Forelimb muscle (tissue), 1 donor: ENCODE results near the gene BBS9. TPM values are rescaled to one million over a fixed set of nuclear protein-coding genes. Genes with fewer than 3 reads are reported as not detected.
A peak's percentile ranks its signal among the peaks of the same experiment; 100 is the strongest.

Source experiments
- DNase-seq: peaks from one replicate; pipeline ENCODE4 v3.0.0-alpha.2; 2013; ENCODE audit warnings: low read depth
- polyA plus RNA-seq: library from polyadenylated mRNA; unstranded; fragments of 120-200 nt; gene quantifications from one replicate; pipeline ENCODE4 v1.2.1, GENCODE V29; 2013; ENCODE audit not compliant: insufficient read length

Gene BBS9
- polyA plus RNA-seq, 1 donor, result 15.9 TPM

DNA sequence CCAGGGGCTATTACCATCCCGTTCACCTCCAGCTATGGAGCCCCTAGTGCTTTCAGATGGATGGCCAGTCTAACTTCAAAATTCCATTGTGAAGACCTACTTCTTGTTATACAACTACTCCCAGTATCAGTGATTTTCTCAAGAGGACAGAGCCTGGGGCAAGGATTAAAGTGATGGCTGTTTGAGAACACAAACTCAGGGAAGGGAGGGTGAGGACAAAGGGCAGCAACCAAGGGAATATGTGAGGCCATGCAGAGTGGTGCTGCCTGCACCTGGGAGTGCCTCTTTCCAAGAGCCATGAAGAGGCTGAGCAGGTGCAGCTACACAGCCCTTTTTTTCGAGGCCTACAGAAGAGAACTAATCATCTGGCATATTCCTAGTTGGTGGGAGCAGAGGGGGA, 472.5 kb downstream of the BBS9 start:
- DNase-seq, result no peak

DNA sequence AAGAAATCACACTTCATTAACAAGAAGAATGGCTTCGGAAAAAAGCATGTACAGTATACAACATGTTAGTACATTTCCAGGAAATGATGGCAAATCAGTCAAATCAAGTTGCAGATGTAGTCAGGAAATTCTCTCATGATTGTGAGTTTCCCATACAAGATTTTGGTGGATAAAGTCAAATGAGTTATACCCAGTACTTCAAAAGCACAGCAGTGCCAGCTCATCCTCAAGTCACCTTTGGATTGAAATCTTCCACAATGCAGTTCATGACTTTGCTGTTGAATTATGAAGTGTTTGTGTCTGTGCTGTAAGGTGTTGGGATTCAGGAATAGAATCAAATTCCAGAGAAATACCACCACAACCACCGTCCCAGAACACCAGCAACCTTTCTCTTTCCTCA, 474.7 kb downstream of the BBS9 start:
- no peak for DNase-seq

DNA sequence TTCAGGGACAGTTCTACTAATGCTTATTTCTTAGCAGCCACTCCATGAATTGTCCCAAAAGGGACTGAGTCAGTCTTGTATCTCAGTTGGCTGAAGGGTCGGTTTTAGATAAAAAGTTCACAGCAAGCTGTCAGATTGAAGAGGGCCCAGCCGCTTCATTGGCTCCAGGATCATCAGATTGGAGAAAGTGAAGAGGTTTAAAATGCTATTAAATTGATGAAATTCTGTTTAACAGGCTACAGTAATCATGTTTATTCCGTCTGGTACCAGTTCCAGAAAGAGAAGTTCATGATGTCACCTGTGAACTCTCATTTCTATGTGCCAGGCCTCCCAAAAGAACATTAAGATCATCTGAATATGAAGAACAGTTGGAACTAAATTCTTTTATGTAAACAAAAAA, 481.6 kb downstream of the BBS9 start:
- no peak for DNase-seq

DNA sequence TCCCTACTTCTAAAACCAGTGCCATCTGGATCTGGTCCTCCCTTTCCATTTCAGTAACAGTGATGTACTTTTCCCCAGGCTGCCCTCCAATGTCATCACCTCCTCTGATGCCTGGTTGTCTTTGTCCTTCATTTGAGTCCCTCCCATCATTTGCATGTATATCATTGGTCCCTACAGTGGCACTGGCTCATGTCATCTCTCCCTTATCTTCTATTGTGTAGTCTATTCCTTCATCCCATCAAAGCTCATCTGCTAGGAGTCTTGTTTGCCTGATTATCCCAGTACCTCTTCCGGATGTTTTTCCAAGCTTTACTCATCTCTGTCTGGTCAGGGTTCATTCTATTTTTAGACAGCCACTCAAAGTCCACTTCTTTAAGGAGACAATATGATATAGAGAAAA, 483.1 kb downstream of the BBS9 start:
- DNase-seq, result no peak

DNA sequence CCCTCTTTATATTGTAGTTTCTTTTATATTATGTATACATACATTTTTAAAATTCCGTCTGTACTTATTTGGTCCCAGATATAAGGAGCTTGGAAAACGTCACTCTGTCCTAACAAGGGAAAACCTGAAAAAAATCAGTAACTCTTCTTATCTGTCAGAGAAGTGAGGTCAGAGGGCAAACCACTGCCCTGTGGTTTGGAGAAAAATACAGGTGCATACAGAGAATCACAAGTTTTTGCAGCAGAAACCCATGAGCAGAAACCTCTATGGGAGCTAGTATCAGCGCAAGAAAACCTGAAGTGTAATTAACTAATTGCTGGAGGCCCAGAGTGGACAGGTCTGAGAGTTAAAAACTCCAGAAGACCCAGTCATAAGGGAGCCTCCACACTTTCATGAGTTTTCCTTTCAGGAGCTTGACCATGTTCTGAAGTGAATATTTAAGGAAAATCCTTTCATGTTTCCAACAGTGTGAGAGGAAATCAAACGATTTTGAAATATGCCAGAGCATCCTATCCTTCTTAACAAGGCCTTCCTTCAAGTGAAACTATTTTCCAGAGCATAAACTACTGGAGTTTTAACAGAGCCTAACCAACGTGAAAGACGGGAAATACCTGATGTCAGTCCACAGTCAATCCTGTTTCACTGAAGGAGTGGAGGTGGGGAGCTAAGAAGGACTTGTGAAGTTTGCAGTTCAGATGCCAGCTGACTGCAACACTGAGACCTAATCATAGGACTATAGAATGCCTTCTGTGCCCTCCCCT, 485.2 kb downstream of the BBS9 start:
- DNase-seq, result no peak

DNA sequence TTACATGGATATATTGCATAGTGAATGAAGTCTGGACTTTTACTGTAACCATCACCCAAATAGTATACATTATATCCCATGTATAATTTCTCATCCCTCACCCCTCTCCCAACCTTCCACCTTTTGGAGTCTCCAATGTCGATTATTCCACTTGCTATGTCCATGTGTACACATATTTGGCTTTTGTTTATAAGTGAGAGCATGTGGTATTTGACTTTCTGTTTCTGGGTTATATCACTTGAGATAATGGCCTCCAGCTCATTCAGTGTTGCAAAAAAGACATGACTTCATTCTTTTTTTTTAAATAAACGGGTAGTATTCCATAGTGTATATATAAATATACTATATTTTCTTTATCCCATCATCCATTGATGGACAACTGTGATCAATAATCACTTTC, 487.4 kb downstream of the BBS9 start:
- no peak for DNase-seq

DNA sequence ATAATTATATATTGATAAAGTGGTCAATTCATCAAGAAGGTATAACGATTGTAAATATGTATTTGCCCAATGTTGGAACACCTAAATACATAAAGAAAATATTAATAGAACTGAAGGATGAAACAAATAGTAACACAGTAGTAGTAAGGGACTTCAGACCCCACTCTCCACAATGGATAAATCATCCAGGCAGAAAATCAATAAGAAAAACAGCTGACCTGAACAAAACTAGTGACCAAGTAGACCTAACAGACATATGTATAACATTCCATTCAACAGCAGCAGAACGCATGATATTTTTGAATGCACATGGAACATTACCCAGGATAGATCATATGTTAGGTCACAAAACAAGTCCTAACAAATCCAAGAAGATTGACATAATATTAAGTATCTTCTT, 489.9 kb downstream of the BBS9 start:
- no peak for DNase-seq

DNA sequence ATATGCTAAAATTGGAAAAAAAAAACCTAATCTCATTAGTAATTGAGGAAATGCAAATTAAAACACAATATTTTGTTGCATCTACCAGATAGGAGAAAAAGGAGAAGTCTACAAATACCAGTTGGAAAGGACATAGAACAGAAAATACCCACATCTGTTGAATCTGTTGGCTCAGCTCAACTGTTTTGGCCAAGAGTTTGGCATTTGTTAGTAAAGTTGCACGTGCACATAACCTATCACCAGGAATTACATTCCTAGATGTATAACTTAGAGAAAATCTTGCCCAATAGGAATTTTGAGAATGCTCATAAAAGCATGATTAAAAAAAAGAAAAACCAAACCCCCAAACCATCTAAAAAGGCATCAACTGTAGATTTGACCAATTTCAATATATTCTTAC, 493.9 kb downstream of the BBS9 start:
- DNase-seq, result no peak

DNA sequence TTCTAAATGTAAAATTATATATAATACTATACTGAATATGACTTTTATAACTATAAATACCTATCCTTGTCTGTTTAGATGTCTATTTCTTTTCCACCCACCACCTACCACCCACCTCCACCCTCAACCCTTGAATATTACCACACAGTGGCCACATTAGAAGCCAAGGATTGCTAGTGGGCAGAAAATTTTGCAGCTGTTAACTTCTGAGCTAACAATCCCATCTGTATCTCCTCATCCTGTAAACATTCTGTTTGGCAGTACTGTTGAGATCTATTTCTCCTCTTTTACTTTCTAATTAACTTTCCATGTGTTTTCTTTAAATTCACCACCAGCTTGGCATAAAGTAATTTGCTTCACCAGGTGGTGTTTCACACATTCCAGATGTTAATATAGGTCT, 494.9 kb downstream of the BBS9 start:
- no peak for DNase-seq

DNA sequence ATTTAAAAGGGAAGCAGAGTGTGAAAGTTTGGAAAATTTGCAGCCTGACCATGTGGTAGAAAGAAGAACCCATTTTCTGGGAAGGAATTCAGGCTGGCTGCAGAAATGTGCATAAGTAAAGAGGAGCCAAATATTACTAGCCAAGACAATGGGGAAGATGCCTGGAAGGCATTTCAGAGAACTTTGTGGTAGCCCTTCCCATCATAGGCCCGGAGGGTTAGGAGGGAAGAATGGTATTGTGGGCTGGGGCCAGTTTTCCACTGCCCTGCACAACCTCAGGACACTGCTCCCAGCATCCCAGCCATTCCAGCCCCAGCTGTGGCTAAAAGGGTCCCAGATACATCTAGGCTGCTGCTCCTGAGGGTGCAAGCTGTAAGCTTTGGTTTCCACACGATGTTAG, 497.5 kb downstream of the BBS9 start:
- no peak for DNase-seq

DNA sequence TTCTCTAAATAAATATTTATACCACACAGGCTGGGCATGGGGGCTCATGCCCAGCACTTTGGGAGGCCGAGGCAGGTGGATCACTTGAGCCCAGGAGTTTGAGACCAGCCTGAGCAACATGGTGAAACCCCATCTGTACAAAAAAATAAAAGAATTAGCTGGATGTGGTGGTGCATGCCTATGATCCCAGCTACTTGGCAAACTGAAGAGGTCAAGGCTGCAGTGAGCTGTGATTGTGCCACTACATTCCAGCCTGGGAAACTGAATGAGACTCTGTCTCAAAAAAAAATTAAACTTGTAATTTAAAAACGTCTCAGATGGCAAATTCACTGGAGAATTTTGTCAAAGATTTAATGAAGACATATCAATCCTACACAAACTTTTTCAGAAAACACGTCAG, 498.4 kb downstream of the BBS9 start:
- DNase-seq, result no peak

DNA sequence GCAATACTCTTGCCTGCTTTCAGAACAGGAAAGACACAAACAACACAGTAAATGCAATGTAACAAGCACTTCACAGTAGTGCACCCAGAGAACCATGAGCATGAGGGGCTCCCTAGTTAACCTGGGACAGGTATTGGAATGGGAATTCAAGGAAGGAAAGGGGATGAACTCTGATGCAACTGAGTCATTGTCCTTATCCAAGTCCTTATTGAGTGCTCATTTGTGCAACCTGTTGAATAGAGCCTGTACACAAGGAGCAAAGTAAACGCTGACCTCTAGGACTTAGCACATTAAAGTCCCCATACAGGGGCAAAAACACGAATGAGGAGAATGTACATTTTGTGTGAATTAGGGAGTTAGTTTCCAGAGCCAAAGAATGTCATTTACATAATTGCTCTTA, 499.5 kb downstream of the BBS9 start:
- DNase-seq, result no peak

DNA sequence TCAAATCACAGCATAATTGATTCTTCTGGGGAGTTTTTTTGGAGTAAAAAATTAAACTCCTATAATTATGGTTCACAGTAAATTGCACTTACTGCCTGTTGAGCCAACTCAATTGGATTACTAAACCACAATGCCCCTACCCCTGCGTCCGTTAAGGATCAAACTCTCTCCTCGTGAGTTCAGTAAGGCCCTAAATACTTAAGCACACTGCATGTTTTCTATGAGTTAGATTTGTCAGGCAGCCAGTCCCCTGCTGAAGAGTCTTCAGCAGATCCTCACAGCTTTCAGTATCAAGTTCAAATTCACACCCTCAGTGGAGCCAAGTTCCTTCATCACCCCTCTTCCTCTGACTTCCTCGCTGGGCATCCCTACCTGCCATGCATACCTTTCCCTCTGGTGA, 501.0 kb downstream of the BBS9 start:
- no peak for DNase-seq

DNA sequence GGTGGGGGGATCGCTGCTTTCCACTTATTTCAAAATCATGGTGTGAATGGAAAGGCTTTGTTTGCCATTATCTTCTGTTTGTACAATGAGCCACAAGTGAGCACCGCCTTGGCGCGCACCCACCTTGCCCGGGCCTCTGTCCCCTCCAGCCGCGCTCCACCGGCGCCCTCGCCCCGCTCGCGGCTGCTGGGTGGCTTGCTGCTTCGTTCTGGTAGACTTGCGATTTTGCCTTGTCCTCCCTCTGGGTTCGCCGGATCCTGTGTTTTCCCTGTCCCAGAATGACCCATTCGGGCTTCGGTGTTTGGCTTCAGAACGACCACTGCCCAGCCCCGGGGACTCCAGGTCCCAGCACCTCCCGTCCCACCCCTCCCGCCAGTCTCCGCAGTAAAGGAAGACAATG, 503.0 kb downstream of the BBS9 start:
- no peak for DNase-seq

DNA sequence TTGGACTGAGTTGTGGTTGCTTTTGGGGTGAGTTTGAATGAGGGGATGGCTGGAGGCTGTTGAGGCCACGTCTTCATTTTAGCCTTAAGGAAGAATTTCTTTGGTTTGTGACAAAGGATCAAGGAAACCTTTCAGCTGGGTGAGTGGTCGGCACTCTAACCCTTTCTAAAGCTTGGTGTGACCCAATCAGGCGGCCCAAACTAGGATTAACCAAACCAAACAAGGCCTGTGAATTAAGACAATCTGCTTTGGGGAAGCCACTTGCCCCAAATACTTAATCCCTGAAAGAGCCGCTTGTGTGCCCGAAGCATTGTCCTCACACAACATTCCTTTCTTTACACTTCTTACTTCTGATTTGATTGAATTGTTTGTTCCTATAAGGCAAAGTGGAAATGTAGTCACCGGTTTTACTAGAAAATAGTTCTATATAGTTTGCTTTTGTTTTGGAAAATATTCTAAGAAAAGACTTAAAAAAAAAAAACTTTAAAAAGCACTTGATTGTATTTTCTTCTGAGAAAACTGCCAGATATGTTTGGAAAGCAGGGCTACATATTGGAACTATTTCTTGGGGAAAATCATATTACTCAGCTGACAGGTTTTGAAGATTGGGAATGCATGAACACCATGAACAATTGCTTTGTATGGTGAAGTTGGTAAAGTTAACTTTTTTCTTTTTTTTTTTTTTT, 503.6 kb downstream of the BBS9 start:
- peak; percentile 25 for DNase-seq

DNA sequence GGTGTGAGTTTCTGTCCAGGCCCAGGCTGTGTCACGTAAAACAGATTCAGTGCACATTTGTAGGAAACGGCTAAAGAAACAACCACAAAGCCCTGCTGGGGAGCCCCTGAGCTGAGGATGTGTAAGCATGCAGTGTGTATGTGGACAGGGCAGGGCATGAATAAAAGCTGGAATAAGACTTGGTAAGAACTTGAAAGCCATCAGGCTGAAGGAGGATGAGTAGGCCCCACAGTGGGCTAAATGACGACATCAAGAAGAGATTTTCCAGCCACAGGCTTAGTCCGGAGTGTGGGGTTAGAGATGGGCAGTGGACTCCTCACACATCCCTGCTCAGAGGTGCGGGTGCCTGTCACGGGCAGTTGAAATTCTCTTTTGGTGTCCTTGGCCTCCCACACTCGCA, 505.2 kb downstream of the BBS9 start:
- DNase-seq, result no peak

DNA sequence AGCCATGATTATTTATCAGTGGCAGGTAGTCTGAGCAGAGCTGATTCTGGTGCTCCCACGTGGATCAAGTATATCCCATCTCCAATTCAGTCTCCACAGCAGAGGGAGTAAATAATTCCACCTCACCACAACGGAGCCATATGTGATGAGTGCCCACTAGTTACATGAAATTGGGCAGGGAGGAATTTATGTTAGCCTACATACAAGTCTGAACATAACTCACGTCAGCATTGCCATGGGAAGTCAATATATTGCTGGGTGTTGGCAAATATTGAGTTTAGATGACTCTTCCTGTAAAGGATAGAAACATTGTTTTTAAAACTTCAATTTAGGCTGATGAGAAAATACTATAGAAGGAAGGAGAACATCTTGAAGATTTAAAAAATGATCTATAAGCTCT, 507.0 kb downstream of the BBS9 start:
- DNase-seq, result no peak

DNA sequence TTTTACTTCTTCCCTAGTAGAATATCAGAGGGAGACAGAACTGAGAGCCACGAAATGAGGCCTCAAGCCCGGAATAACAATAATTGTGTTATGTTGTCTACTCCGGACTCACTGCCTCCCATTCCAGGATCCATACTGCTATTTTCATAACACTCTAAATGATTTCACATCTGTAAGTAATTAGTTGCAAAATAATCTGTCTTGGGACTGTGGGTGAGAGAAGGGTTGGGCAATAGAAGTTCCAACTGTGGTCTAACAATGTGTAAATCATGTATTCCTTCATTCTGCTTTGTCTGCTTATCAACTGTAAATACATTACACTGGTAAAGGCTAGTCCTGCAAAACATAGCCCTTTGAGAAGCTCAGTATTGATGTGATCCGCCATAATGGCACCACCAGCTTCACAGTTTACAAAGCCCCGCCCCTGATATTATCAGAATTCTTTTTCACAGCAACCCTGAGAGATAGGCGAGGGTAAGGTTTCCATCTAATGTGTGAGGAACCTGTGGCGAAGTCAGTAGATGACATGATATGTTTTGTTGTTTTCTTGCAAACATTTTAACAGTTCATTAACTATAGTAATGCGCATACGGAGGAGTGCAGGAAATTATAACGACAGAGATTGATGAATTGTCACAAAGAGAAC, 510.3 kb downstream of the BBS9 start:
- no peak for DNase-seq

DNA sequence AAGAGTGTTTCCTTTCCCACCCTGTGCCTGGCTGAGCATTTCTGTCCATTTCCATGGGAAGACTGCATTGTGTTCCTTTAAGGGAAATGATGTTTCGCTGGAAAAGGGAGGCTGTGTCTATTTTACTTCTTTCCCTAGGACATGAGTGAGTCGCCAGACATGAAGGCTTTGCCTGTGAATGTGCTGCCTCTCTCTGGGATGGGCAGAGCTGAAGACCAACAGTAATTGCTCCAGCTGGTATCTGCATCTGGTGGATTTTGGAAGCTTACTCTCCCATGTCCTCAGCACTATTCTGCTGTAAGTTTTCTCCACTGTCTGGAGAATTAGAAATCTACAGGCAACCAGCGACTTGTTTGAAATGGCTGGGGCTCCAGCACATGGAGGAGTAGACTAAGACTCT, 511.4 kb downstream of the BBS9 start:
- no peak for DNase-seq

DNA sequence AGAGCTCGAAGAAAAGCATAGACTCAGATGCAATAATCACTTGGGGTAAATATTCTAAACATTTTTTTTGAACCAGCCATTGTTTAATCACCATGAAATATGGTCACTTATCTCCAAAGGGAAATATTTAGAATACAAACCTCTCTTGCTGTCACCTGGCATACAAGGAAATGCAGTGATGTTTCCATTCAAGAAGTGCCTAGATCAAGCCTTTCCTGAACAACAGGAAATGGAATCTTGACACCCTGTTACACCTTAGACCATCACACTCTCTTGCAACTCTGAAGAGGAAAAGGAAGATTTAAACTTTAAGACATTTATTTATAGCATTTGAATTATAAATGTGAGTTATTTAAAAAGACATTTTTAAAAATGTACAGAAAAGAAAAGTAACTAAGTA, 512.9 kb downstream of the BBS9 start:
- DNase-seq, result no peak

DNA sequence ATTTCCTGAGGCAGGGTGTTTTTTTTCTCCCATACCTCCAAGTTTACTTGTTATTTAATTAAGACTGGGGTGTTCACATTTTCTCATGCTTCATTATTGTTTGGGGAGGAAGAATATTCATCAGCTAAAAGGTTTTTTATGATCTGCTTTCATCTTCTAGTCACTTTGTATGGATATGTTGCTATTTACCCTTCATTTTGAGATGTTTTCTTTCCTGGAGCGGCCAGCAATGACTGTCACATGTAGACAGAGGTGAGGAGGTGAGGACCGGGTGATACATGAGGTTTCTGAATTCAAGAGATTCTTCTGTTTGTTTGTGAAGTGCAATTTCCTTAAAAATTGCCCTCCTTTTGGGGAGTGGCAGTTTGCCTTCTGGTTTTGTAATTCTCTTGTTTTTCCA, 514.2 kb downstream of the BBS9 start:
- no peak for DNase-seq

DNA sequence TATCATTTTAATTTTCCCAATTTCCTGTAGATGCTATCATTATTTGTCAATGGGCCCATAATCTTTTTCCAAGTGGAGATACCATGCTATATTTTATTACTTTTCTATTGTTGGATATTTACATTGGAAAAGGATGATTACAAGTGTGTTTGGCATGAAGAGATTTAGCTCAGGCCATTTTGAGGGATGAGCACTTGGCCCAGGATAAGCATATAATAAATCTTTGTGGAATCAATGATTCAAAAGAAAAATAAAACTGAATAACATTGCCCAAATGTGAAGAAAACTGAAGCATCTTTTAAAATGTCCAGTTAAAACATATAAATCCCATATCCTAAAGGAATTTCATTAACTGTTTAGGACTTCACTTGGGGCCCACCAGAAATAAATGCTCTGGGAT, 515.1 kb downstream of the BBS9 start:
- no peak for DNase-seq

DNA sequence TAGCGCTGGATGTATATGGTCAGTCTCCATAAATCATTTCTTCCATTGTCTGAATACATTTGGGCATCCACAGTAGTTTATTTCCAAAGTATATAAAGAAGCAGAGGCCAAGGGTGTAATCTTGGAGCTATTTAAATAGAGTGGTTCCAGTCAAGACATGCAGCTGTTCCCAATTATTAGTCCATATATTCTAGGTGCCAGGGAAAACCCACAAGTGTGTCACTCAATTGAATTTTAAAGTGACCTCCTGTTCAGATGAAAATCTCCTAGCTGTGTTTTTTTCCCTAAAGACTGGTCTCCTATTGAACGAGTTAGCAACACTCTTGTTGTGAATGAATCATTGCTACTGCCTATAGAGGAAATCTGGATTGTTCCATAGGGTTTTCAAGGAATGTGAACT, 515.7 kb downstream of the BBS9 start:
- DNase-seq, result no peak
